GM10248 (cell line): ENCODE results near the gene DIP2B.

Experiments
- CTCF ChIA-PET: fragments of 300-600 bp; sonication (Branson Sonifier 250); formaldehyde crosslinking; extraction: SDS; loops from one replicate; lab custom pipeline; 2021; ENCODE audit warnings: antibody characterized with exemption; lab: Yijun Ruan, JAX
- POLR2A ChIA-PET: fragments of 350-650 bp; sonication (Branson Sonifier 250); formaldehyde crosslinking; extraction: SDS; loops from one replicate; lab custom pipeline; 2020; ENCODE audit warnings: antibody characterized with exemption; lab: Yijun Ruan, JAX
- DNase-seq: peaks from one replicate; pipeline ENCODE4 v3.0.0; 2012; ENCODE audit errors: extremely low spot score
- TF ChIP-seq, protein P1 (sequence below): IDR thresholded peaks from 2 replicates; pipeline ENCODE4 v1.5.1; 2012; ENCODE audit warnings: mild to moderate bottlenecking, low read depth; ENCODE audit errors: extremely low read depth, missing control alignments, control extremely low read depth

The DIP2B gene

DNA sequence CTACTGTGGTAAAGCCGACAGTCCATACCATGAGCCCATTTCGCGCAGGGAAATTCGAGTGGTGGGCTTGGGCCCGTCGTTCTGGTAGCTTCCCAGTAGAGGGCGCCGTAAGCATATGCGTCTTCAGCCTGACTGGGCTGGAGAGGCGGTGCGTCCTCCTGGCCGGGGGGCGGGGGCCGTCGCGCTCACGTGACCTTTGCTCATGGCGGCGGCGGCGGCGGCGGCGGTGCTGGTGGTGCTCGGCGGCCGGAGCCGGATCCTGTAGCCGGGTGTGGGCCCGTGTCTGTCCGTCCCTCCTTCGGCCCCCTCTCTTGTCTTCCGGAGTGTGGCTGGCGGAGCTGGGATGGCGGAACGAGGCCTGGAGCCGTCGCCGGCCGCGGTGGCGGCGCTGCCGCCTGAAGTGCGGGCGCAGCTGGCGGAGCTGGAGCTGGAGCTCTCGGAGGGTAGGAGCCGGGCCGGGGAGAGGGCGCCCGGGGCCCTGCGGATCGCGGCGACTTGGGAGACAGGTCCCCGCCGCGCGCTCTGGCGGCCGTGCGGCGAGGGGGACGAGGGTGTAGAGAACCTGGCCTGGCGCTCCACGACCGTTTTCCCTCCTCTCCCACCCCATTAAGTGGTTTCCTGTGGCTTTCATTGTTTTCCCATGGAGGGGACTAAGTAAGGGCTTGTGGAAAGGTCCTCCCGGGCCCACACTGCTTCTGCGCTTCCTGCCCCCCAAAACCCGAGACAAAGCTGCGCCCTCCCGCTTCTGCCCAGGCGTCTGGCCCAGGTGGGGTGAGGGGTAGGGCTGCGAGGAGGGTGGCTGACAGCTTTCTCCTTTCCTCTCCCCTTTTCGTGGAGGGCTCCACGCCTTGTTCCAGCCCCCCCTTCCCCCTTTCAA is at the start of gene DIP2B:
TSS of gene DIP2B (plus strand) at position 188 of the 877 bp plus-strand sequence. CDS start at position 344, 156 bp downstream.
- TF ChIP-seq, protein P1, sequence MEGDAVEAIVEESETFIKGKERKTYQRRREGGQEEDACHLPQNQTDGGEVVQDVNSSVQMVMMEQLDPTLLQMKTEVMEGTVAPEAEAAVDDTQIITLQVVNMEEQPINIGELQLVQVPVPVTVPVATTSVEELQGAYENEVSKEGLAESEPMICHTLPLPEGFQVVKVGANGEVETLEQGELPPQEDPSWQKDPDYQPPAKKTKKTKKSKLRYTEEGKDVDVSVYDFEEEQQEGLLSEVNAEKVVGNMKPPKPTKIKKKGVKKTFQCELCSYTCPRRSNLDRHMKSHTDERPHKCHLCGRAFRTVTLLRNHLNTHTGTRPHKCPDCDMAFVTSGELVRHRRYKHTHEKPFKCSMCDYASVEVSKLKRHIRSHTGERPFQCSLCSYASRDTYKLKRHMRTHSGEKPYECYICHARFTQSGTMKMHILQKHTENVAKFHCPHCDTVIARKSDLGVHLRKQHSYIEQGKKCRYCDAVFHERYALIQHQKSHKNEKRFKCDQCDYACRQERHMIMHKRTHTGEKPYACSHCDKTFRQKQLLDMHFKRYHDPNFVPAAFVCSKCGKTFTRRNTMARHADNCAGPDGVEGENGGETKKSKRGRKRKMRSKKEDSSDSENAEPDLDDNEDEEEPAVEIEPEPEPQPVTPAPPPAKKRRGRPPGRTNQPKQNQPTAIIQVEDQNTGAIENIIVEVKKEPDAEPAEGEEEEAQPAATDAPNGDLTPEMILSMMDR: peak; percentile 93
- DNase-seq: peak; percentile 91
- ChIA-PET POLR2A (interaction anchor here (0.7 kb wide), 1 partner anchor 578 kb away, joined by 3 read pairs; the partner anchor contains the start of gene CSRNP2), CTCF (interaction anchor here (0.7 to 7.7 kb wide), 49 partner anchors 8 to 835 kb away, joined by 3 to 75 read pairs (median 4); no protein-coding TSS in a partner anchor)

GRCh38 chr12:50458606-50459005 is 46.2 kb upstream of the DIP2B start:
- ChIA-PET POLR2A (interaction anchor here (0.6 kb wide), 1 partner anchor 82 kb away, joined by 4 read pairs; no protein-coding TSS in a partner anchor), CTCF (interaction anchor here (1.3 kb wide), 1 partner anchor 27 kb away, joined by 3 read pairs; no protein-coding TSS in a partner anchor)
- DNase-seq: no peak
- TF ChIP-seq, protein P1: no peak

DNA sequence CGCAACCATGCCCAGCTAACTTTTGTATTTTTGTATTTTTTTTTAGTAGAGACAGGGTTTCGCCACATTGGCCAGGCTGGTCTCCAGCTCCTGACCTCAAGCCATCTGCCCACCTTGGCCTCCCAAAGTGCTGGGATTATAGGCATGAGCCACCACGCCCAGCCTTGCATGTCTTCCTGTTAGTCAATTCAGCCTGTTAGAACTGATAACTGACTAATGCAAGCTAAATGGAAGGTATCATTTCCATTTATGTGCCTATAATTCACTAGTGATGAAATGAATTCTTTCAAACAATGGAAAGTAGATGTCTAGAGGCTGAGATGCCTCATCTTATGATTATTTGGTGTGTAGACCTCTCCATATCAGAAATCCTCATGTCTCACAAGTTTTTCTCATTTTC is 37.3 kb upstream of the DIP2B start:
- POLR2A ChIA-PET: no interaction called here
- CTCF ChIA-PET: interaction anchor here (1.2 kb wide), 1 partner anchor 14 kb away, joined by 3 read pairs; no protein-coding TSS in a partner anchor
- TF ChIP-seq, protein P1: no peak
- DNase-seq: no peak

DNA sequence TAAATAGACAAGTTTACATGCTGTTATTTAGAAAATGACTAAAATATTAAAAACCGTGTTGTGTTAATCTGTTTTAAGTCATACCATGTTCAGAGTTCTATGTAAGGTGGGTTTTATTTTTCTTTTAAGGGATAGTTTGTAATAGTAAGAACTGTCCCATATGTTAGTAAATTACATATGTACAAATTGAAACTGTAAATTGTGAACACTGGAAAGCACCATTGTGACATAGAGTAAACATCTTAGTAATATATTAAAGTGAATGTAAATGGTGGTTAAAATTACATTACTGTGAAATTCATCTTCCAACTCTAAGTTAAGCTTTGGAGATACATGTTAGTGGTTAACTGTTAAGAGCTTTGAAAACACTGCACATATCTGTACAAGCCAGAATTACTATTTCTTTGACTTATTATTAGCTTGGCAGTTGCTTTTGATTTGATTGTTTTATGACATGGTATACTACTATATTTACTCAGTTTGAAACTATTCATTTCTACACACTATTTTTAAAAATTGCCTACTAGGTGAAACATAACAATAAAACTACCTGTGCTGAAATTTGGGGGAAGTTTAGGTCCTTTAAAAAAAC is 27.4 kb upstream of the DIP2B start:
- no peak for DNase-seq
- CTCF ChIA-PET: no interaction called here
- POLR2A ChIA-PET: interaction anchor here (0.6 kb wide), 1 partner anchor 11 kb away, joined by 9 read pairs; no protein-coding TSS in a partner anchor
- TF ChIP-seq, protein P1: no peak

DNA sequence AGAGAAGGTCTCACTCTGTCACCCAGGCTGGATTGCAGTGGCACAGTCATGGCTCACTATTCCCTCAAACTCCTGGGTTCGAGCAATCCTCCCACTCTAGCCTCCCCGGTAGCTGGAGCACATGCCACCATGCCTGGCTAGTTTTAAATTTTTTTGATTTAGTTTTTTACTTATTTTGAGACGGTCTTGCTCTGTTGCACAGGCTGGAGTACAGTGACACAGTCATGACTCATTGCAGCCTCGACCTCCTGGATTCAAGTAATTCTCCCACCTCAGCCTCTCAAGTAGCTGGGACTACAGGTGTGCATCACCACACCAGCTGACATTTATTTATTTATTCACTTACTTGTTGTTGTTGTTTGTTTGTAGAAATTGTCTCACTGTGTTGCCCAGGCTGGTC is 22.2 kb upstream of the DIP2B start:
- ChIA-PET CTCF (interaction anchor here (1.7 to 1.8 kb wide), 2 partner anchors 21 to 24 kb away, joined by 4 to 5 read pairs; no protein-coding TSS in a partner anchor), POLR2A (no interaction called here)
- DNase-seq: no peak
- TF ChIP-seq, protein P1: no peak

GRCh38 chr12:50483488-50483887 is 21.3 kb upstream of the DIP2B start:
- TF ChIP-seq, protein P1: no peak
- no peak for DNase-seq
- ChIA-PET CTCF (interaction anchor here (0.9 to 1.8 kb wide), 4 partner anchors 21 to 471 kb away, joined by 3 to 5 read pairs (median 4); no protein-coding TSS in a partner anchor), POLR2A (no interaction called here)
